ENCODE results near the gene BAZ2B.
"Not testable (repeated sequence)": the region's sequence is repeated elsewhere in the genome, so short reads cannot be mapped to it uniquely, and the experiment has no call there.

Gene BAZ2B

GRCh38 chr2:159361603-159362002 lies 254.7 kb downstream of the BAZ2B start:
- not testable (repeated sequence) for H3K27me3 Mint-ChIP-seq, H3K4me1 Mint-ChIP-seq, H3K4me3 Mint-ChIP-seq, H3K9me3 Mint-ChIP-seq, H3K27ac Mint-ChIP-seq
- H3K36me3 Mint-ChIP-seq = peaks cover 13% of the 10 kb centered on the region

DNA sequence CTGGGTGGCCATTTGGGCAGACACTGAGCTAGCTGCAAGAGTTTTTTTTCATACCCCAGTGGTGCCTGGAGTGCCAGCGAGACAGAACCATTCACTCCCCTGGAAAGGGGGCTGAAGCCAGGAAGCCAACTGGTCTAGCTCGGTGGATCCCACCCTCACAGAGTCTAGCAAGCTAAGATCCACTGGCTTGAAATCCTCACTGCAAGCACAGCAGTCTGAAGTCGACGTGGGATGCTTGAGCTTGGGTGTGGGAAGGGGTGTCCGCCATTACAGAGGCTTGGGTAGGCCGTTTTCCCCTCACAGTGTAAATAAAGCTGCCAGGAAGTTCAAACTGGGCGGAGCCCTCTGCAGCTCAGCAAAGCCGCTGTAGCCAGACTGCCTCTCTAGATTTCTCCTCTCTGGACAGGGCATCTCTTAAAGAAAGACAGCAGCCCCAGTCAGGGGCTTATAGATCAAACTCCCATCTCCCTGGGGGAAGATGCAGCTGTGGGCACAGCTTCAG lies 260.2 kb downstream of the BAZ2B start:
- no peaks in the 10 kb centered on the region for H3K27me3 Mint-ChIP-seq
- H3K9me3 Mint-ChIP-seq = no peaks in the 10 kb centered on the region
- H3K27ac Mint-ChIP-seq = no peak overlapping the region
- no peaks in the 10 kb centered on the region for H3K4me1 Mint-ChIP-seq
- peaks cover 17% of the 10 kb centered on the region for H3K36me3 Mint-ChIP-seq
- H3K4me3 Mint-ChIP-seq = no peak overlapping the region

DNA sequence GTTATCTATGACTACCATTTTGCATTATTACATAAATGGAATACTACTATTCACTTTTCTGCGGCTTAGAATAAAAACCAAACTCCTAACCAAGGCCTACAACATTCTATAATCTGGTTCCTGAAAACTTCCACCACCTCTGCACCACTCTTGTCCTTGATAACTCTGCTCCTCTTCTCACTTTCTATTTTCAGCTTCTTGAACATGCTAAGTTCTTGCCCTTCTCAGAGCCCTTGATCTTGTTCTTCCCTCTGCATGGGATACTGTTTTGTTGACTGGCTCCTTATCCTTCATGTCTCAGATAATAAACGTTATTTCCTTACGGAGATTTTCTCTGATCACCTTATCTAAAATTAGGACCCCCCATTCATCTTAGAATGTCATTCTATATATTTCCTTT lies 264.4 kb downstream of the BAZ2B start:
- no peak overlapping the region for H3K4me3 Mint-ChIP-seq
- peaks cover 13% of the 10 kb centered on the region for H3K36me3 Mint-ChIP-seq
- H3K27ac Mint-ChIP-seq = no peak overlapping the region
- H3K9me3 Mint-ChIP-seq = no peaks in the 10 kb centered on the region
- no peaks in the 10 kb centered on the region for H3K4me1 Mint-ChIP-seq
- no peaks in the 10 kb centered on the region for H3K27me3 Mint-ChIP-seq

GRCh38 chr2:159349674-159350299 lies 266.6 kb downstream of the BAZ2B start:
- Mint-ChIP-seq H3K27ac (no peak overlapping the region), H3K27me3 (no peaks in the 10 kb centered on the region), H3K36me3 (peaks cover 9% of the 10 kb centered on the region), H3K4me3 (no peak overlapping the region), H3K9me3 (no peaks in the 10 kb centered on the region), H3K4me1 (no peaks in the 10 kb centered on the region)

- Mint-ChIP-seq H3K36me3 (peaks cover 12% of the 10 kb centered on the region), H3K4me1 (no peaks in the 10 kb centered on the region), H3K27ac (no peak overlapping the region), H3K4me3 (no peak overlapping the region), H3K27me3 (no peaks in the 10 kb centered on the region), H3K9me3 (no peaks in the 10 kb centered on the region)
Measured at GRCh38 chr2:159326569-159327255, 289.6 kb downstream of the BAZ2B start.

- Mint-ChIP-seq H3K4me3 (no peak overlapping the region), H3K27ac (no peak overlapping the region), H3K9me3 (no peaks in the 10 kb centered on the region), H3K27me3 (no peaks in the 10 kb centered on the region), H3K4me1 (no peaks in the 10 kb centered on the region), H3K36me3 (peaks cover 8% of the 10 kb centered on the region)
Measured at GRCh38 chr2:159322419-159322818, 293.9 kb downstream of the BAZ2B start.

- H3K4me3 Mint-ChIP-seq = no peak overlapping the region
- H3K27ac Mint-ChIP-seq = no peak overlapping the region
- peaks cover 19% of the 10 kb centered on the region for H3K36me3 Mint-ChIP-seq
- no peaks in the 10 kb centered on the region for H3K27me3 Mint-ChIP-seq
- H3K4me1 Mint-ChIP-seq = no peaks in the 10 kb centered on the region
- H3K9me3 Mint-ChIP-seq = no peaks in the 10 kb centered on the region
Measured at GRCh38 chr2:159317392-159318088, 298.8 kb downstream of the BAZ2B start.

DNA sequence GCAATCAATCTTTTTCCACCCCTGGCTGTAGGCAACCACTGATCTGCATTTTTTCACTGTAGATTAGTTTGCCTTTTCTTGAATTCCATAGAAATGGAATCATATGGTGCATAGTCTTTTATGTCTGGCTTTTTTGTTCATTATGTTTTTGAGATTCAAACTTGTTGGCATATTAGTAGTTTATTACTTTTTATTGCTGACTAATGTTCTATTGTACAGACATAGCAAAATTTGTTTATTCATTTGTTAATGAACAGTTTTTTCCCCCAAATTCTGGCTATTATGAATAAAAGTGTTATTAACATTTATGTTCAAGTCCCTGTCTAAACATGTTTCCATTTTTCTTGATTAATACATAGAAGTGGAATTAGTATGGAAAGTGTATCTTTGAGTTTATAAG lies 308.4 kb downstream of the BAZ2B start:
- Mint-ChIP-seq H3K27me3 (peaks cover 5% of the 10 kb centered on the region), H3K36me3 (peaks cover 5% of the 10 kb centered on the region), H3K4me3 (no peak overlapping the region), H3K9me3 (peaks cover 4% of the 10 kb centered on the region), H3K27ac (no peak overlapping the region), H3K4me1 (no peaks in the 10 kb centered on the region)

- H3K4me3 Mint-ChIP-seq = no peak overlapping the region
- H3K36me3 Mint-ChIP-seq = peaks cover 5% of the 10 kb centered on the region
- no peaks in the 10 kb centered on the region for H3K4me1 Mint-ChIP-seq
- H3K27ac Mint-ChIP-seq = no peak overlapping the region
- H3K9me3 Mint-ChIP-seq = peaks cover 4% of the 10 kb centered on the region
- peaks cover 6% of the 10 kb centered on the region for H3K27me3 Mint-ChIP-seq
Measured at GRCh38 chr2:159300586-159300985, 315.8 kb downstream of the BAZ2B start.

GRCh38 chr2:159298967-159299366 lies 317.4 kb downstream of the BAZ2B start:
- H3K4me1 Mint-ChIP-seq = no peaks in the 10 kb centered on the region
- no peak overlapping the region for H3K4me3 Mint-ChIP-seq
- peaks cover 6% of the 10 kb centered on the region for H3K27me3 Mint-ChIP-seq
- no peak overlapping the region for H3K27ac Mint-ChIP-seq
- H3K36me3 Mint-ChIP-seq = peaks cover under 1% of the 10 kb centered on the region
- peaks cover 2% of the 10 kb centered on the region for H3K9me3 Mint-ChIP-seq

- Mint-ChIP-seq H3K36me3 (no peaks in the 10 kb centered on the region), H3K27ac (no peak overlapping the region), H3K4me1 (no peaks in the 10 kb centered on the region), H3K9me3 (no peaks in the 10 kb centered on the region), H3K27me3 (peaks cover 4% of the 10 kb centered on the region), H3K4me3 (no peak overlapping the region)
Measured at GRCh38 chr2:159297042-159297707, 319.2 kb downstream of the BAZ2B start.

DNA sequence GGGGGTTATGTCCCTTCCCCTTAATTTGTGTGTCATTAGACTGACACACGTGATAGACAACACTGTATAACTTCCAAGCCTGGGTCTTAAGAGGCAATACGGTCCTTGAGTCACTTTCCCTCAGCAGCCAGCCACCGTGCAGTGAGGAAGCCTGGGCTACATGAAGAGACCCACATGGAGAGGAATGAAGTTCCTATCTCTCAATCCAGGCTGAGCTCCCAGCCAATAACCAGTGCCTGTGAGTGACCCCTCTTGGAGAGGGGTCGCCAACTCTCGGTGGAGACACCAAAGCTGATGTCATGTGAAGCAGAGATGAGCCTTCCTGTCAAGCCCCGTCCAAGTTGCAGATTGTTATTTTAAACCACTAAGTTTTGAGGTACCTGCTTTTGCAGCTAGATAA lies 324.2 kb downstream of the BAZ2B start:
- H3K27me3 Mint-ChIP-seq = peaks cover 1% of the 10 kb centered on the region
- no peak overlapping the region for H3K27ac Mint-ChIP-seq
- no peak overlapping the region for H3K4me3 Mint-ChIP-seq
- H3K36me3 Mint-ChIP-seq = no peaks in the 10 kb centered on the region
- no peaks in the 10 kb centered on the region for H3K9me3 Mint-ChIP-seq
- H3K4me1 Mint-ChIP-seq = peaks cover 21% of the 10 kb centered on the region

DNA sequence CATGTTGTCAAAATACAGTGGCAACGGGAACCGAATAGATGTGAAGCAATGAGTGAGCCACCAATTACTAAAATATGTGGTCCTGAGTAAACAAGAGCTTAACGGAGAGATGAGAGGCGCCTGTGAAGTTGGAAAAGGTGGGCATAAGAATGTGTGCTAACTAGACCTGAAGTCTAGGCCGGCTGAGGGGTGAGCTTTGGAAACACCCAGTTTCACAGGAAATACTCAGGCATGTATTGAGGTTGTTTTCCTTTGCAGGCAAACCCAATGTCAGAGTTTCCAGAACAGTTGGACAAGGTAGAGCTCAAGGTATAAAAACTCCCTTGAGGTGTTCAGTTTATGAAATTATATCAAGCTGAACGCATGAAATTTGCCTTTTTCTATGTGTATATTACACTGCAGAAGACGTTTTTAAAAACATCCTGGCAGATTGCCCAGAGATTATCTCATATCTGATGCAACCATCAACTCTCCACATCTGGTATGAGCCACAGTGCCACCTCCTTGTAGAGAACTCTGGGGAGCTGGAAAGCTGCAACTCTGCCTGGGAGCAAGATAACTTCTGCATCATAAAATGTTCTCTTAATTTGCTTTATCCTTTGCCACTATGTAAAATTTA lies 325.9 kb downstream of the BAZ2B start:
- H3K4me1 Mint-ChIP-seq = peaks cover 25% of the 10 kb centered on the region

DNA sequence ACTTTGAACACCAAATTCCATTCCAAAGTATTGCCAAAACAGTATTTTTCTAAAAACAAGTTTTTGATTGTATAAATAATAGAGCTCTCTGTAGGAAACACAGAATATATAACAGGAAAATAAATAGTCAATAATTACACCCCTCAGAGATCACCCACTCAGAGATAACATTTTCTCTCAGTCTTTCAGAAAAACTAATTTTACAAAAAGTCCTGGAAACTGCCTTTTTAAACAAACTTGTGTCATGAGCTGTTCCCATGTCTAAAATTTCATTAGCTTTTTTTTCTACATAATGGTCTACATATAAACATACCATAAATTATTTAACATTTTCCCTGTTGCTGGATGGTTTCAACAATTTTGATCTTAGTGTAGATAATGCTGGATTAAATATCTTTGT lies 328.6 kb downstream of the BAZ2B start:
- H3K9me3 Mint-ChIP-seq = no peaks in the 10 kb centered on the region
- H3K27me3 Mint-ChIP-seq = no peaks in the 10 kb centered on the region
- peak overlapping the region; percentile 26 for H3K4me3 Mint-ChIP-seq
- H3K36me3 Mint-ChIP-seq = no peaks in the 10 kb centered on the region
- H3K4me1 Mint-ChIP-seq = peaks cover 30% of the 10 kb centered on the region
- no peak overlapping the region for H3K27ac Mint-ChIP-seq

More for the DNA sequence above, 325.9 kb downstream of the BAZ2B start:
- Mint-ChIP-seq H3K4me3 (no peak overlapping the region), H3K9me3 (no peaks in the 10 kb centered on the region), H3K36me3 (no peaks in the 10 kb centered on the region), H3K27me3 (no peaks in the 10 kb centered on the region), H3K27ac (no peak overlapping the region)

- peaks cover 30% of the 10 kb centered on the region for H3K4me1 Mint-ChIP-seq
- no peaks in the 10 kb centered on the region for H3K9me3 Mint-ChIP-seq
- peak overlapping the region; percentile 87 for H3K27ac Mint-ChIP-seq
- peak overlapping the region; percentile 87 for H3K4me3 Mint-ChIP-seq
- no peaks in the 10 kb centered on the region for H3K27me3 Mint-ChIP-seq
- no peaks in the 10 kb centered on the region for H3K36me3 Mint-ChIP-seq
Measured at GRCh38 chr2:159286709-159287441, 329.5 kb downstream of the BAZ2B start.
